ENCODE measurements around the gene DAPK1.

DNA sequence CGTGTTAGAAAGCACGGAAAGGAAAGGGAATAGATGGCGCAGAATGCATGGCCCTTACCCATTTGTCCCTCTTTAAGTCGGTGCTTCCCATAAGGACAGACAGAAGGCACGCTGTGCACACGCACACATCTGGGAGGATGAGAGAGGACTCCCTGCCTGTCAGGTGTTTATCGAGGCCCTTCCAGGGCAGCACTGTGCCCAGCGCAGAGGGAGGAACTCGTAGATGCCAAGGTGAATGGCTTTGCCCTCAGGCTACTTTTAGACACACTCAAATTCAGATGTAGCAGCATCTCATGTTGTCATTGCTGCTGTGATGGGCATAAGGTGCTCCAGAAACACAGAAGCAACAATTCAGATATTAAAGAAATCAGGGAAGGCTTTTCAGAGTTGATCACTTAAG, 158.1 kb downstream of the DAPK1 start:
- no peak for TF ChIP-seq POLR2A (IDR thresholded peaks at IDR 0.05)
- TF ChIP-seq CTCF (IDR thresholded peaks at IDR 0.05): no peak
